Adipose tissue (tissue), 3 donors: ENCODE measurements around the gene FXR1. TPM values are rescaled to one million over a fixed set of nuclear protein-coding genes. Genes with fewer than 3 reads are reported as not detected.
"Not testable (repeated sequence)": the region's sequence is repeated elsewhere in the genome, so short reads cannot be mapped to it uniquely, and the experiment has no call there.

Experiments
- H3K27ac ChIP-seq: one replicate; pipeline ENCODE4 v1.5.1; 2013; ENCODE audit warnings: low read depth, low read length
- WGBS, 3 donors: extraction: QIAGEN DNeasy Blood & Tissue Kit; methylation state at CpG; one replicate each; pipeline ENCODE4 v1.1.7; 2013; 5-methylcytosine and 5-hydroxymethylcytosine counted together
- polyA plus RNA-seq, 3 donors: library from polyadenylated mRNA; stranded (reverse); fragments of 200-250 nt; gene quantifications; one replicate each; pipeline ENCODE4 v1.2.3, GENCODE V29; 2013
- donor health status: healthy with polysubstance abuse.
- donor health status: Bipolar disorder and iron deficiency.
- donor health status: healthy.

The FXR1 gene
- polyA plus RNA-seq, 3 donors, result 51.5 to 74.0 (median 66.4) TPM

DNA sequence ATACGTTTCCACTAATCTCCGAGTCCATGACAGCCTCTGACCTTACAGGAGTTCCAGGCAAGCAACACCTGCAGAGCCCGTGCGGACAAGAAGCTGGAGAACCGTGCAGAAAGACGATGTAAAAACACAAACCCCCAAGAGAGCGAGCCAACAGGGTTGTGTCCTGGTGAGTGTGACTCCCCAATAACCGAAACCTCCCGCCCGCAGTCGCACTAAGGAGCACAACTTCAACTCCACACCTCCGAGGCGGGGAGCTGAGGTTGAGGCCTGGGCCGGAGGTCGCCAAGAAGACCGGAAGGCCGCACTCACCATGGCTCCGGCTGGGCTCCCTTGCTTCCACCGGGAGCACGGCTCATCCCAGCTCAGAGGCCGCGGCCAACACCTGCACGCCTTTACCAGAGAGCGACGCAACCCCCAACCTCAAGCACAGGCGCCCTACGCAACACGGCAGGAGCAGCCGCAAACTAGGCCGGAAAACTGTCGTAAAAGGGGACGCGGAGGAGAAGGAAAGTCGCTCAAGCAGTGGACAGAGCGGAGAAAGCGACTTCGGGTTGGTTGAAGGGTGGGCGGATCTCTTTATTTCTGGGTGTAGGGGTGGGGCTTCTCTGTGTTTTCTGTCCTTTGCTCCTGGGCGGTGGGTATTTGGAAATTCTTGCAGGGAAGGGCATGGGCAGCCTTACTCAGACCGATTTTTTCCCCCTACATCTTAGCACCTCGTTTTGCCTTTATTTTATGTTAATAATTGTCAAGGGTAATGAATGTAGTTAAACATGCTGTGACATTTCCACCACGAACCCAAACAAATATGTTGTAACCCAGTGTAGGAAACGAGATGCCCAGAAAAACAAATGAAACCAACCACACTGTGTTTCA lies 77.1 kb downstream of the FXR1 start, which contains the start of gene DNAJC19:
DNAJC19 (minus strand) TSS at position 446 of the 873 bp plus-strand sequence; CDS start at position 312, 134 bp downstream.
- WGBS, 3 donors, result 0% methylated on average over 43 of the region's 43 CpGs
- H3K27ac ChIP-seq, result no peak within 1 kb of the TSS

- WGBS, 3 donors, result 12 to 27% (median 17%) methylated on average over 2 of the region's 2 CpGs
- no peak overlapping the region for H3K27ac ChIP-seq
Observed at GRCh38 chr3:180990505-180990904, 78.0 kb downstream of the FXR1 start.

DNA sequence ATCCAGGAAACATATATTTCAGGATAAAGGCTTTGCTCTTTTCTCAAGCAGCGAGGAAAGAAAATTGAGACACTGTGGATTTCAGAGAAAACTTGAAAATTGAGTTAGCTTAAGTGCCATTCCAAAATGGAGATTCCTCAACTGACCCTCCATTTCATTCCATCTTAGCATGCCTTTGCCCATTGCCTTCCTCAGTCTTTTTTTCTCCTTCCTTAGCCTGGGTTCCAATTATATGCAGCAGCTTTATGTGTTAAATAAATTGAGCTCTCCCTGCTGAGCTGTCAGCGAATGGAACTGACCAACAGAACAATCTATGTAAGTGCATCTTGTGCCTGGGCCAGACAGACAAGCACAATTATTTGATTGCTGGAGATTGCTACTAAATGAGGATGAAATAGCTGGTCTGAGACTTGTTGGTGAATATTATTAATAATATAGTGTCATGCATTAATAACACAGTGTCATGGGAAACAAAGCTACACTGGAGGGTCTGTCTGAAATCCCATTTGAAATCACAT lies 84.0 kb downstream of the FXR1 start:
- H3K27ac ChIP-seq, result no peak overlapping the region
- WGBS, 3 donors, result 78 to 93% (median 86%) methylated on average over 2 of the region's 2 CpGs

- H3K27ac ChIP-seq, result not testable (repeated sequence)
- WGBS, 3 donors, result 86 to 93% (median 86%) methylated on average over 4 of the region's 4 CpGs
Observed at GRCh38 chr3:181002331-181002730, 89.9 kb downstream of the FXR1 start.

DNA sequence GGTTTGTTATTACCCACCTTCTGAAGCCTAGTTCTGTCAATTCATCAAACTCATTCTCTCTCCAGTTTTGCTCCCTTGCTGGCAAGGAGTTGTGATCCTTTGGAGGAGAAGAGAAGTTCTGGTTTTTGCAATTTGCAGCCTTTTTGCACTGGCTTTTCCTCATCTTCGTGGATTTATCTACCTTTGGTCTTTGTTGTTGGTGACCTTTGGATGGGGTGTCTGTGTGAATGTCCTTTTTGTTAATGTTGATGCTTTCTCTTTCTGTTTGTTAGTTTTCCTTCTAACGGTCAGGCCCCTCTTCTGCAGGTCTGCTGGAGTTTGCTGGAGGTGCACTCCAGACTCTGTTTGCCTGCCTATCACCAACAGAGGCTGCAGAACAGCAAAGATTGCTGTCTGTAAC lies 91.0 kb downstream of the FXR1 start:
- not testable (repeated sequence) for H3K27ac ChIP-seq
- 49 to 67% (median 61%) methylated on average over 2 of the region's 2 CpGs for WGBS, 3 donors

DNA sequence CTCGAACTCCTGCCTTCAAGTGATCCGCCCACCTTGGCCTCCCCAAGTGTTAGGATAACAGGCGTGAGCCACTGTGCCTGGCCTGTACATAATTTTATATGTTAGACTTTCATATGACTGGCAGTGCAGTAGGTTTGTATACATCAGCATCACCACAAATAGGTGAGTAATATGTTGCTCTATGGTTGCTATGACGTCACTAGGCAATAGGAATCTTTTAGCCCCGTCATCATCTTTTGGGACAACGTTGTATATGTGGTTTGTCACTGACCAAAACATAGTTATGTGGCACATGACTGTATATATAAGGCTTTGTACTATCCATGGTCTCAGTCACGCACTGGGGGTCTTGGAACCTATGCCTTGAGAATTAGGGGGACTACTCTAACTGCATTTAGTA lies 94.1 kb downstream of the FXR1 start:
- H3K27ac ChIP-seq, result no peak overlapping the region
- 80 to 85% (median 83%) methylated on average over 7 of the region's 7 CpGs for WGBS, 3 donors

DNA sequence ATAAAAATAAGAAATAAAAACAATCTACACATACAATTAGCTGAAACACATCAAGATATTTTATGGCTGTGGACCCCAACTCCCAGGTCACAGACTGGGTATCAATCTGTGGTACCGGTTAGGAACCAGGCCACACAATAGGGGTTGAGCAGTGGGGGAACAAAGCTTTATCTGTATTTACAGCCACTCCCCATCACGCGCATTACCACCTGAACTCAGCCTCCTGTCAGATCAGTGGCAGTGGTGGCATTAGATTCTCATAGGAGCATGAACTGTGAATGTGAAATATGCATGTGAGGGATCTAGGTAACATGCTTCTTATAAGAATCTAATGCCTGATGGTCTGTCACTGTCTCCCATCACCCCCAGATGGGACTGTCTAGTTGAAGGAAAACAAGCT lies 94.8 kb downstream of the FXR1 start:
- 89 to 95% (median 93%) methylated on average over 3 of the region's 3 CpGs for WGBS, 3 donors
- no peak overlapping the region for H3K27ac ChIP-seq

DNA sequence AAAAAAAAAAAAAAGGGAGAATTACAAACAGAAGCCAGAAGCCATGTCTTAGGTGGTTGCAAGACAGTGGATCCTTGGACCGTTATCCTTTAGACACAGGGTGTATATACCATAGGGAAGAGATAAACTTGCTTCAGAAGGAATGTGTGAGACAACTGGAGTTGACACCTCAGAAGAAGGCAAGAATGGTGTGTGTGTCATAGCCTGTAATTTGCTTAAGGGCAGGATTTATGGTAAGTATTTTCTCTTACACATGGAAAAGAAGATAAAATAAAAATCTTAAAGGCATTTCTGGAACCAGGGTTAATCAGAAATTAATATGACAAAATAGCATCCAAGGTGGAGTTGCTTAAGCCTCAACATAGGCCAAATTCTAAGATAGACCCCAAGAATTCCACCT lies 96.3 kb downstream of the FXR1 start:
- H3K27ac ChIP-seq, result no peak overlapping the region
- 65 to 76% (median 74%) methylated on average over 1 of the region's 1 CpG for WGBS, 3 donors

DNA sequence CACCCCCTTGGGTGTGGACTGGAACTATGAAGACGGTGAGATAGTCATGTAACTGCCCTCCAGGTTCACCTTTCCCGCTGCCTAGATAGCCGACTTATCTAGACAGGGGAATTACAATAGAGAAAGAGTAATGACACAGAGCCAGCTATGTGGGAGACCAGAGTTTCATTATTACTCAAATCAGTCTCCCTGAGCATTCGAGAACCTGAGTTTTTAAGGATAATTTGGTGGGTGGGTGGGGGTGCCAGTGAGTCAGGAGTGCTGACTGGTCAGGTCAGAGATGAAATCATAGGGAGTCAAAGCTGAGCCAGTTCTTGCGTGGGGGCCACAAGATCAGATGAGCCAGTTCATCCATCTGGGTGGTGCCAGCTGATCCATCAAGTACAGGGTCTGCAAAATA lies 96.8 kb downstream of the FXR1 start:
- WGBS, 3 donors, result 58 to 74% (median 60%) methylated on average over 5 of the region's 5 CpGs

DNA sequence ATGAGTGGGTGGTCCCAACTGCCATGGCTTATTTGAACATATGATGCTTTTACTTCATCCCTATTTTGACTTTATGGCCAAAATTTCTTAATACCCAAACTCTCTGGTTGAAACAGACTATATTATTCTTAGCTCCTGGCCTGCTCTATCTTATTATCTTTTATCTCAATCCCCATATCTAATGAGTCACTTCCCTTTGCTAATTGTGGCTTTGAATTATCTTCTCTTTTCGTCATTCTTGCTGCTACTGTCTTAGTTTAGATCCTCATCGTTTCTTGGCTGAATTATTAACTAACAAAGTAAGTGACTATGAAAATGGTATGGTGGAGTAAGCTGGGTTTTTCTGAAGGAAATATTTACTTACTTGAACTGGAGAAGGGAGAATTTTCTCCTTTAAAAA lies 105.2 kb downstream of the FXR1 start:
- no peak overlapping the region for H3K27ac ChIP-seq
- WGBS, 3 donors, result 40 to 75% (median 47%) methylated on average over 2 of the region's 2 CpGs

More for the DNA sequence above, 96.8 kb downstream of the FXR1 start:
- no peak overlapping the region for H3K27ac ChIP-seq

GRCh38 chr3:181025204-181025603 lies 112.7 kb downstream of the FXR1 start:
- no peak overlapping the region for H3K27ac ChIP-seq

DNA sequence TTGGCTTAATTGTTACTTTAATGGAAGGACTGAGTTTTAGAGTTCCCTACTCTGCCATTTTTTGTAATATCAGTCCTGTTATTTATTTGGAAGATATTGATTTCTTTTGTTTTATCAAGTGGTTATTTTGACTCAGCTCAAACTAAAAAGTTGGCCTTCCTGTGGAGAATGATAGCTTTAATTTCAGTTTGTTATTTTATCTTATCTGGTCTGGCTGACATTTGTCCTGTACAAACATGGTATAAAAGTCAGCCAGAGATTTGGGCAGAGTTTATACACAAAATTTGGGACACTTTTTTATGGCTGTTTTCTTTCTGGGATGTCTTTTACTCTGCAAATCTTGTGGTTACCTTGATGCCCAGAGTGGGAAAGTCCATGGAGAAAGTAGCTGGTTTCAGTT lies 118.5 kb downstream of the FXR1 start:
- no peak overlapping the region for H3K27ac ChIP-seq

Other genes starting within 250 kb of the FXR1 start
- under 1 TPM in 2 of 3 donors, not detected in 1; 0.09 to 0.11 TPM for gene CCDC39, start 233.2 kb upstream of the FXR1 start, polyA plus RNA-seq
- 10 to 100 TPM; 29.1 to 59.2 (median 33.8) TPM for gene DNAJC19, start 77.1 kb downstream of the FXR1 start, polyA plus RNA-seq